GM08714 (cell line): ENCODE results near the gene KRTAP19-7.

Experiments used
- H3K4me3 ChIP-seq: fragments of 200-500 bp; sonication (Bioruptor generic); 2 replicates; pipeline ENCODE4 v1.5.1; 2014; ENCODE audit warnings: mild to moderate bottlenecking, low read length, inconsistent platforms
- ZNF274 ChIP-seq: IDR thresholded peaks from 2 replicates; pipeline ENCODE4 v1.6.1; 2012; ENCODE audit warnings: mild to moderate bottlenecking, low read depth, low read length

Gene KRTAP19-7

GRCh38 chr21:30561264-30561895 lies at the start of gene KRTAP19-7:
TSS of gene KRTAP19-7 (minus strand) at chr21:30561314. CDS start at chr21:30561289, 25 bp downstream.
- H3K4me3 ChIP-seq: no peak within 1 kb of the TSS
- TF ChIP-seq ZNF274: no peak

DNA sequence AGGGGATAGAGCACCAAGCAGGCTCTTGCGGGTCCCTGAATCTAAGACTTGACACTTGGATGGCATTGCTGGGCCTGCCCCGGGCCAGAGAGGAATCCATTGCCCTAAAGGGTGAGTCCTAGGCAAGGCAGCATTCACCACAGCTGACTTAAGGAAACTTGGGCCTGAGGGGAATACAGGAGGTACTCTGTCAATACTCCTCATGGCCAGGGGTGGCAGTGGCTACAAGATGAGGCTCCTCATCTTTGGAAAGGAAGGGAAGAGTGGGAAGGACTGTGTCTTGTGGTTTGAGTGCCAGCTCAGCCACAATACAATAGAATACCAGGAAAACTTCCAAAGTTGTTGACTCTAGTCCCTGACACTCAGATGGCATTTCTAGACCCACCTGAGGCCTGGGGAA lies 44.9 kb upstream of the KRTAP19-7 start:
- H3K4me3 ChIP-seq: no peak overlapping the region

GRCh38 chr21:30600787-30601186 lies 39.7 kb upstream of the KRTAP19-7 start, which contains the start of gene KRTAP22-1:
TSS of gene KRTAP22-1 (plus strand) at chr21:30601087.
- H3K4me3 ChIP-seq: no peak within 1 kb of the TSS
- TF ChIP-seq ZNF274: no peak

More for the DNA sequence above, 44.9 kb upstream of the KRTAP19-7 start:
- no peak for TF ChIP-seq ZNF274

GRCh38 chr21:30598802-30599201 lies 37.7 kb upstream of the KRTAP19-7 start, which contains the start of gene KRTAP6-2:
TSS of gene KRTAP6-2 (minus strand) at chr21:30598902. CDS start at chr21:30598874, 28 bp downstream.
- TF ChIP-seq ZNF274: no peak
- no peak within 1 kb of the TSS for H3K4me3 ChIP-seq

- no peak within 1 kb of the TSS for H3K4me3 ChIP-seq
- no peak for TF ChIP-seq ZNF274
Observed at GRCh38 chr21:30592140-30592539, 31.0 kb upstream of the KRTAP19-7 start, which contains the start of gene KRTAP6-3. TSS of gene KRTAP6-3 (plus strand) at chr21:30592440. CDS start at chr21:30592446, 6 bp downstream.

- H3K4me3 ChIP-seq: no peak within 1 kb of the TSS
- no peak for TF ChIP-seq ZNF274
Observed at GRCh38 chr21:30590297-30590696, 29.2 kb upstream of the KRTAP19-7 start, which contains the start of gene KRTAP22-2. TSS of gene KRTAP22-2 (minus strand) at chr21:30590397.

DNA sequence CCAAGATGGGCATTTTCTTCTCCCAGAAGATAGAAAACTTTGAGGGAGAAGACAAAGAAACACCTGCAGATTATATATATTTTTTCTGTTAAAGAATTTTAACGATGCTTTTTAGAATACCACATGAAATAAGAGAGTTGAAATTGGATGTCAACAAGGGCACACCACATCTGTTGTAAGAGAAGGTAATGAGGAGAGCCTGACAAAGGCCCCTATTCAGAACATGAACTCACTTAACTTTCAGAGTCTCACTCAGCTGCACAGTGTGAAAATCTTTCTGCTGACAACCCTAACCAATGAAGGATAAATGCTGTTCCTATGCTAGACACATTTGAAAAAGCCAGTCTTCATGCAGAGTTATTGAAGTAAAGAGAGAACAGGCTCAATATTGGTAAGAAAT lies 21.8 kb upstream of the KRTAP19-7 start:
- no peak for TF ChIP-seq ZNF274
- no peak overlapping the region for H3K4me3 ChIP-seq

- no peak overlapping the region for H3K4me3 ChIP-seq
- TF ChIP-seq ZNF274: no peak
Observed at GRCh38 chr21:30580132-30580531, 19.0 kb upstream of the KRTAP19-7 start.

GRCh38 chr21:30579346-30579745 lies 18.2 kb upstream of the KRTAP19-7 start:
- TF ChIP-seq ZNF274: no peak
- no peak overlapping the region for H3K4me3 ChIP-seq

GRCh38 chr21:30577766-30578165 lies 16.7 kb upstream of the KRTAP19-7 start:
- no peak for TF ChIP-seq ZNF274
- no peak overlapping the region for H3K4me3 ChIP-seq

DNA sequence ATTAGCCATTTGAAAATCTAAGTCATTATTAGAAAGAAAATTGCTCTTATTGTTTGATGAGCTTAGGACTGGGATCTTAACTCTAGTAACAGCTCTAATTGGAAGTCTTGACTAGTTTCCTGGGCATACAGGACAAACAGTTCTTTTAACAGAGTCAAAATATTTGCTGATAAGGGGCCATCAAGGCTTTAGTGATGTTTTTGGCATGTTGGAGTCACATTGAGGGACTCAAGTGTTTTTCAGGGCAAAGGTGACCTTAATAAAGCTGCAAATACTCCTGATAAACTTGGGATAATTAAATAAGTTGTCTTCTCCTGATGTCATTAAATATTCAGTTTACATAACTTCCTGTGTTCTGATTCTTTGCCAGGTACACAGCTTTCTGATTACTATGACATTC lies 6.5 kb upstream of the KRTAP19-7 start:
- TF ChIP-seq ZNF274: no peak
- no peak overlapping the region for H3K4me3 ChIP-seq

DNA sequence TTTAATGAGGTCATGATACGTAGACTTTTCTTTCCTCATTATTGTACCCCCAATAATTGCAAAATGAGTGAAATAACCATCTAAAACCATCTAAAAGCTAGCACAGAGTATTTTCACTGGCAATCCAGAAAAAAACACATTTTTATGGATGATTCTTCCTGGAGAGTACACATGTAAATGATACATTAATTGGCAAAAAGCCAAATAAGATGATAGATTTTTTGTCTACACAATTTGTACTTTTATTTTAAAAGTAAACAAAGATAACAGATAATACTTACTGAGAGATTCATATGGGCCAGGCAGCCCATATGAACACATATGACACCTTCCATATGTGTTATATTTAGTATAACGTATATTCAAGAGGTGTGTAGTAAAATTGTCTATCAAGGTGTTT lies 2.5 kb upstream of the KRTAP19-7 start:
- no peak for TF ChIP-seq ZNF274
- H3K4me3 ChIP-seq: no peak overlapping the region

- TF ChIP-seq ZNF274: no peak
- H3K4me3 ChIP-seq: no peak overlapping the region
Observed at GRCh38 chr21:30563072-30563471, 2.0 kb upstream of the KRTAP19-7 start.

DNA sequence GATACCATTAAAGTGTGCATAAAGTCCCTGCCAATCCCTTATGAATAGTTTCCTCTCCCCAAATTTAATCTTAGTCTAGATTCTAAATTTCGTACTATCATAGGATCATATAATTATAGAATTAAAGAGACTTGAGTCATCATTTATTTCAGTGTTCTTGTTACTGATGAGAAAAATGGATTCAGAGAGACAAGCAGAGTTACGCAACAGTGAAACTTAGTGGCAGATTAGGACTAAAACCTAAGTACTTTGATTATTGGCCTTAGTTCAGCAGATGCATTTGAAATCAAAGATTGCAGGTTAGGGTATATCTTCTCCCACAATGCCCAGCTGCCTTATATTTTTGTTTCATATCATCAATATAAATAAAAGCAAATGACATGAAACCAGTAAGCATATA lies 843 bp upstream of the KRTAP19-7 start:
- TF ChIP-seq ZNF274: no peak
- no peak overlapping the region for H3K4me3 ChIP-seq

DNA sequence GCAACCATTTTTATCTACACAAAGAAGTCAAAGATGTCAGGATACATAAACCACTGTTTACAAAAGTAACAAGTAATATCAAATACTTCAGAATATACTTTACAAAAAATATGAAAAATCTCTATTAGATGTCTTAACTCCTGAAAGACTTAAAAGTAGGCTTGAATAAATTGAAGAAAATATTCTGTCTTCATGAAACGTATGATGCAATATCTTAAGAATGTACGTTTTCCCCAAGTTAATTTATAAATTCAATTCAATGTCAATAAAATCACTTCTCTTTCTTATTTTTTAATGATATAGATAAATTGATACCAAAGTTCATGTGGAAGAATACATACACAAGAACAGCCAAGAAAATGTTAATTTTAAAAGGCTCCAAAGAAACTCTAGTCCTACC lies 6.0 kb downstream of the KRTAP19-7 start:
- no peak for TF ChIP-seq ZNF274
- H3K4me3 ChIP-seq: no peak overlapping the region

- TF ChIP-seq ZNF274: no peak
- no peak overlapping the region for H3K4me3 ChIP-seq
Observed at GRCh38 chr21:30552782-30553181, 8.3 kb downstream of the KRTAP19-7 start.
